IPS-NIHi11 (cell line): Measurements from ENCODE around the gene PSME1.
A peak's percentile ranks its signal among the peaks of the same experiment; 100 is the strongest.
"Not testable (repeated sequence)": the region's sequence is repeated elsewhere in the genome, so short reads cannot be mapped to it uniquely, and the experiment has no call there.

Experiments used
- DNase-seq: peaks from one replicate; pipeline ENCODE4 v3.0.0; 2012; ENCODE audit warnings: mixed read lengths, low spot score

PSME1 gene

DNA sequence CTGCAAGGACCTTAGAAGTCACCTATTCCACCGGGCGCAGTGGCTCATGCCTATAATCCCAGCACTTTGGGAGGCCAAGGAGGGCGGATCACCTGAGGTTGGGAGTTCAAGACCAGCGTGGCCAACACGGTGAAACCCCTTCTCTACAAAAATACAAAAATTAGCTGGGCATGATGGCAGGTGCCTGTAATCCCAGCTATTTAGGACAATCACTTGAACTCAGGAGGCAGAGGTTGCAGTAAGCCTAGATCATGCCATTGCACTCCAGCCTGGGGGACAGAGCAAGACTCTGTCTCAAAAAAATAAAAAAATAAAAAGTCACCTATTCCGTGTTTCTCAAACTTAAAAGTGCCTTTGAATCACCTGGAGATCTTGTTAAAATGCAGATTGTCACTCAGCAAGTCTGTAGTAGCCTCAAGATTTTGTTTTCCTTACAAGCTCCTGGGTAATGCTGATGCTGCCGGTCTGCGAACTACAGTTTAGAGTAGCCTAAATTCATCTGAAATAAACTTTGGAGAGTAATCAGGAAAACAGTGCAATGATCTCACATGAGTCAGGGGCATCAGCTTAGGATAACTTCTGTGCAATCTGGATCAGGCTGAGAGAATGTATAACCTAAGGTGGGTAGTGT, 30.3 kb upstream of the PSME1 start:
- not testable (repeated sequence) for DNase-seq

DNA sequence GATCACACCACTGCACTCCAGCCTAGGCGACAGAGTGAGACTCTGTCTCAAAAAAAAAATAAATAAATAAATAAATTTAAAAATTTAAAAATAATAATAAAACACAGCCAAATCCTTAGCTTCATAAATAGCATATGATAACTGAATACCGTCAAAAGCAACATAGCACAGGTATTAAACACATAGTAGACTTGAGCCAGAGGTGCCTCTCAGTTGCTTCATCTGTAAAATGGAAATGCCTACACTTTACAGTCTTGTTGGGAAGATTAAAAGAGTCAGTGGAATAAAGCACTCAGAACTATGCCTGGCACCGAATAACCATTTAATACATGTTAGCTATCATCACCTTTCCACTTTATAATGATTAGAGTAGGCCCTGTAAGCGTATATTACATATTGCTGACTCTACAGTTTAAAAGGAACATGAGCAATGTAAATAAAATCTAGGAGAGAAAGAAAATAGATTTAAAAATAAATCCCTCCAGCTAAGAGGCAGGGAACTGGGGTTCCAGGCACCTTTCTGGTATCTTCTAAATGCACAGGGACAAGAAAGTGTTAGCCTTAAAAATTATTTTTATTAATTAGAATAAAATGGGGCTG, 29.2 kb upstream of the PSME1 start:
- no peak for DNase-seq

DNA sequence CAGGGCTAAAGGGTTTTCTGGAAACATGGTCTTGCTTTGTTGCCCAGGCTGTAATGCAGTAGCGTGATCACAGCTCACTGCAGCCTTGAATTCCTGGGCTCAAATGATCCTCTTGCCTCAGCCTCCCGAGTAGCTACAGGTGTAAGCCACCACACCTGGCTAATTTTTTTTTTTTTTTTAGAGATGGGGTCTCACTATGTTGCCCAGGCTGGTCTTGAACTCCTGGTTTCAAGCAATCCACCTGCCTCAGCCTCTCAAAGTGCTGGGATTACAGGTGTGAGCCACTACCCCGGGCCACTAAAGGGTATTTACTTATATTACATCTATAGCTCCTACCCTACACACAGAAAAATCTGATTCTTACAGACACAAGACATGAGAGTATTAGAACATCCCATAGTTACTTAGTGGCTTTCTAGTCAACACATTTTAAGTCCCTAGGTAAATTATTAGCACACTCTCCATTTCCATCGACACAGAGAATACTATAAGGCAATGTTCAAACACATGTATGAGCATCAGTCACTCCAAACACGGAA, 27.6 kb upstream of the PSME1 start:
- no peak for DNase-seq

DNA sequence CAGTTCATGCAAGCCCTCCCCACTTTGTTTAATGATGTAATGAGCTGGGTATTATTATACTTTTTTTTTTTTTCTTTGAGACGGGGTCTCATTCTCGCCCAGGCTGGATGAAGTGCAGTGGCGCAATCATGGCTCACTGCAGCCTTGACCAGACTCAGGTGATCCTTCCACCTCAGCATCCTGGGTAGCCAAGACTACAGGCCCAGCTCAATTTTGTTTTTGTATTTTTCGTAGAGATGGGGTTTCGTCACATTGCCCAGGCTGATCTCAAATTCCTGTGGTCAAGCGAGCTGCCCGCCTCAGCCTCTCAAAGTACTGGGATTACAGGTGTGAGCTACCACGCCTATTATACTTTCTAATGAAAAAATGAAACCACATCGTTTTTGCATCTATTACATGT, 25.9 kb upstream of the PSME1 start:
- no peak for DNase-seq

DNA sequence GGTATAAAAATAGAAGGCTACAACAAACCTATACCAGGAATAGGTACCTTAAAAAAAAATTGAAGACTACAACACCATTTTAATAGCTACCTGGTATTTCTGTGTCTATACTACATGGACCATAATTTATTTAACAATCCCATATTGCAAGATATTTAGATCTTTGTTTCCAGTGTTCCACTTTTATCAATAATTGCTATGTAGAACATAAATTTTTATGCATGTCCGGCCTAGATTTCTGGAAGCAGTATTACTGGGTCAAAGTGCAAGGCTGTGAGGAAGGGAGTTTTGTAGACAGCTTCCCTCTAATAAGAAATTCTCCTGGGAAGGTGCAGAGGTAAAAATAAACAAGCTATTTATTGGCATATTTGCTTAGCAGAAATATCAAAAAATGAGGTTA, 25.5 kb upstream of the PSME1 start:
- DNase-seq, result no peak

DNA sequence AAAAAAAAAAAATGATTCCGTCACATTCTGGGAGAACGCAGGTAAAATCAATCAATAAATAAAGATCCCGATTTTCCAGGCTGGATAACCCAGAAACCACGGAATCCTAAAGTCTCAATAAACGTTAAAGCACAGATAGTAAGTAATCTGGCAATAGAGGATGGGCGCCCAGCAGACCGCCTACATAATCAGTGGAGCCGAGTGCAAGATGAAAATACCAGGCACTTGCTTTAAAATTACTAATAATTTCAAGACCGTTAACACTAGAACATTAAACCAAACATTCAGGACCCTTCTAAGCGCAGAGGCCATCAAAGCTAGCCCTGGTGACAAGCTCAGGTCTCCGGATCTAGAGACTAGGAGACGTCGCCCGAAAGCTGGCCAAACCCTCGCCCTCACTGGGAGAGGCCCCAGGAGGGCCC, 22.6 kb upstream of the PSME1 start:
- DNase-seq, result no peak

DNA sequence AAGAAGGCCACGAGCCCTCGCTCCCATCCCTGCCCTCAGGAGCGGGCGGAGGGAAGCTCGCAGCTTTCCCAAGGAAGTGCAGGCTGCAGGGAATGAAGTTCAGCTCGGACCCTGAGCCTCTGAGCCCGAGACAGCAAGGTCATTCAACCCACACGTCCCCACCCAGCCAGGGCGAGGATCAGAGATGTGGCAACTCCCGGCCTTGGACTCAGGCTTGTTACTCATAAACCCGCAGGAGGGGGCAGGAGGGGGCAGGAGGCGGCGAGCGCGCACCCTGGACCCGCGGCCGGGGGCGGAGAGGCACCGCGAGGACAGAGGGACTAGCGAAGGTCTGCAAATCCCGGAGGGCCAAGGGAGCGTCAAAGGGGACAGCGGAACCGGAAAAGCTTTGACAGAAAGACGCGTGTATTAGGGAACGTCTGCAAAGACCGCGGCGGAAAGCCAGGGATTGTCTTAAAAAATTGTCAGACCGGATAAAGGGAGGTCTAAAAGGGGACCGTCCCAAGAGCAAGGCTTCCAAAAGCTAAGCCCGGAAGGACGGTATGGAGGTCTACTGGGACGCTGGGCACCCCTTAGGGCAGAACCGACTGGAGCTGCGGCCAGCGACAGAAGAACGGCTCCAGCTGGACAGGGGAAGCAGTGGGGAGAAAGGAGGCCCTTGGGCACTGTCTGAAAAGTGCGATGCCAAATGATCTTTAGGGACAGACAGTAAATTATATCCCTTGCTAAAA, 22.0 kb upstream of the PSME1 start:
- DNase-seq, result peak; percentile 79

DNA sequence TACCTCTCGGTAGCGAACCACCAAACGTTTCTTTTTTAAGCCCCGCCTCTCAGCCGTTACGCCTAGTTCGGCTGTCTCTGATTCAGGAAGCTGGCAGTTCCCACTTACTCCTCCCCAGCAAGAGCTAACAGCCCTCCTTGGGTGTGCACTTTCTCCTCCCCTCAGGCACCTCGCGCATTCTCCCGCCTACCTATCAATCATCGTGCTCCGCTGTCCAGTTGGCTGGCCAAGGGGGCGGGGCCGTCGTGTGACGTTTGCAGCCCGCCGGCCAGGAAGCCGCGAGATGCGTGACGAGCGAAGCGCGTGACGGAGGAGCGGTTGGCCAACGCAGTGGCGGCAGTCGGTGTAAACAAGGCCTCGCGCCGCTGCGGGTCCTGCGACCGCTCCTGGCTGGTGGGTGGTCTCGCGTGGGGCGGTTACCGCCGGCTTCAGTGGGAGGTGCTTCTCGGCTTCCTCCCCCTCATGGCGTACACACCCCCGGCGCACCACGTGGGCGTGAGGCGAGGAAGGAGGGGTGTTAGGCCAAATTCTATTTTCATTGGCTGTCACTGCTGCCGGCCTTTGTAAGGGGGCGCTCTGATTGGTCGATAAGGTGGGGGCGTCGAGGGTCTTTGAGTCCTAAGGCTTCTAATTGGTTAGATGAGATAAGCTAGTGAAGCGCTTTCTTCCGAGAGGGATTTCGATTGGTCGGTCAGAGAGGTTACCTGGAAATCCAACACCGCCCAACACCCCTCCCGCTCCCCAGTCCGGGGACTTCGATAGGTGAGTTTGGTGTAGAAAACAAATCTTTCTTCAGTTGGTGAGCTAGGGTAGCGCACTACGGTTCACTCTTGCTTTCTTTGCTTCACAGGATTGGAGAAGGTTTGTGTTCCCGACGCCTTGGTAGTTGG, 21.2 kb upstream of the PSME1 start, which contains the start of the genes DCAF11 and NRL:
DCAF11 (plus strand) TSS at position 246 of the 890 bp plus-strand sequence. CDS start 818 bp downstream, outside the sequence.
NRL (minus strand) TSS at position 418 of the 890 bp plus-strand sequence. CDS start 32,101 bp downstream, outside the sequence.
- peak; percentile 97 for DNase-seq

DNA sequence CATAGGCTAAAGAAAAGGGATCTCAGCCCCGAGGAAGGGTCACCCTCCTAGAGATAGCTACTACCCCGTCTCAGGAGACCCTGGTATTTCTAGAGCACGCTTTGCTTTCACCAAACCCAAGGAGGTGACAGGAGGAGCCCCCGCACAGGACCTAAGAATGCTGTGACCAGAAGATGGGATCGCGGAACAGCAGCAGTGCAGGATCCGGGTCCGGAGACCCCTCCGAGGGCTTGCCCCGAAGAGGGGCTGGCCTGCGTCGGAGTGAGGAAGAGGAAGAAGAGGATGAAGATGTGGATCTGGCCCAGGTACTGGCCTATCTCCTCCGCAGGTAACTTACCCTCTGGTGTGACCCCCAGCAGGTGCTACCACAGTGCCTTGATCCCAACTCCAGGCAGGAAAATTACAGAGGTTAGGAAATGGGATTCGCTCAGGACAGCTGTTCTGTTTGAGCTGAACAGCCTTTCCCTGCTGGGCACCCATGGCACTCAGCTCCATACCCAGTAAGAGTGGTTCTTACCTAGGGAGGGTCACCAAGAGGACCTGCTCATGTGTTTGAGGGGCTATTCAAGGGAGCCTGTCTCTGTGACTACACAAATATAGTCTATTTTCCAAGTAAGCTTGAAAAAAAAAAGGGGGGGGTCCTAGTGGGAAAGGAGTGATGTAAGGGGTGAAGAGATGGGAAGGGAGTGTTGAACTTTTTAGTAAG, 20.4 kb upstream of the PSME1 start:
- DNase-seq, result no peak

DNA sequence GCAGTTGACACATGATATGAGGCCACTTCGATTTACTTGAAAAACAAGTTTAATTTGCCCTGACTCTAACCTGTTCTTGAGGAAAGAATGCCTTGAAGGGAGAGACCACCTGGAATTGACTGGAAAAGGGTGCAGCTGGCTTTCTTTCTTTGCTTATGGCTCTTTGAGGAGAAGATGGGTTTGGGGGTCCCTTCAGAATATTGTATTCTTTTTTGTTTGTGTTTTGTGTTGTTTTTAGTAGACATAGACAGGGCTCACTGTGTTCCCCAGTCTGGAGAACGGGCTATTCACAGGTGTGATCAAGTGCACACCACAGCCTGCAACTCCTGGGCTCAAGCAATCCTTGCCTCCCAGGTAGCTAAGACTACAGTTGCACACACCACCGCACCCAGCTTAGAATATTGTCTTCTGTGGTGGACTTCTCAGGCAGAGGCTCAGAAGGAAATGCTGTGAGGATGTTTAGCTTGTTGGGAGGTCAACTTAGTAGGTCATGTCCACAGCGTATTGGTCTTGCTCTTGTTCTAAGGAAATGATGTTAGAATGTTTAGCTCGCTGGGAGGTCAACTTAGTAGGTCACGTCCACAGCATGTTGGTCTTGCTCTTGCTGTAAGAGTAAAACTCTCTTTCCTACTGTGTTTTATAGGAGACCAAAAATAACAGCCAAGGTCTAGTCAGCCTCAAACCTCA, 19.7 kb upstream of the PSME1 start:
- DNase-seq, result no peak

DNA sequence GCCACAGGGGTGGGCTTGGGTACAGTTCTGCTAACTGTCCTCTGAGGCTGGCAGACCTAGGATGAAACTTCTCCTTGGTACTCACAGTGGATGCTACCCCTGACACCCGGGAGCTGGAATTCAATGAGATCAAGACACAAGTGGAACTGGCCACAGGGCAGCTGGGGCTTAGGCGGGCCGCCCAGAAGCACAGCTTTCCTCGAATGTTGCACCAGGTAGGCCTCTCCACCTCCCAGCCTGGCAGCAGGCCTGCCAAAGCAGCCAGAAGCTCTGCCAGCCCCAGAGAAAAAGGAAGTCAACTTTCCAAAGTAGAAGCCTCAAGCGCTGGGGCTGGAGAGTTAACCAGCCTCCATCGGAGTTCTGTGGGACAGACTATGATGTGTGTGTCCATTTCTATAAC, 18.8 kb upstream of the PSME1 start:
- DNase-seq, result no peak

DNA sequence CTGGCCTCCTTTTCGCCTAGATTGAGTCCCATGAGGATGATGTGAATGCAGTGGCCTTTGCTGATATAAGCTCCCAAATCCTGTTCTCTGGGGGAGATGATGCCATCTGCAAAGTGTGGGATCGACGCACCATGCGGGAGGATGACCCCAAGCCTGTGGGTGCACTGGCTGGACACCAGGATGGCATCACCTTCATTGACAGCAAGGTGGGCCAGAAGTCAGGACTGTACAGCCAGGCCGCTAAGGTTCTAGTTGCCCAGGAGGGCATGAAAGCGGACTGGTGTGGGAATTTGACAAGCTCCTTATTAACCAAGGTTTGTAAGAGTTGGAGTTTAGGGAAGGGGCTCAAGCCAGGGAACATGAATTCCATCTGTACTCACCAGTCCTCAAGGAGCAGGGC, 16.3 kb upstream of the PSME1 start:
- DNase-seq, result no peak

DNA sequence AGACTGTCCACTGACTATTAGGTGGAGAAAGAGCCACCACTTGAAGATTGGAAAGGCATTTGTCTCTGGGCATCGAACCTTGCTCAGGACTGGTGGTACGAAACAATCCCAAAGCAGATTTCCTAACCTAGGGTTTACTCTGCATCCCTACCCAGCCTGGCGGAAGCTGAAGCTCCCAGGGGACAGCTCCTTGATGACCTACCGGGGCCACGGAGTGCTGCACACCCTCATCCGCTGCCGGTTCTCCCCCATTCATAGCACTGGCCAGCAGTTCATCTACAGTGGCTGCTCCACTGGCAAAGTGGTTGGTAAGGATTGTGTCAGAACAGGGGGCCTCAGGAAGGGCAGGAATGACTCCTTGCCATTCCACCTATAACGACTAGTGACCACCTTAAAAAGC, 14.8 kb upstream of the PSME1 start:
- DNase-seq, result no peak

DNA sequence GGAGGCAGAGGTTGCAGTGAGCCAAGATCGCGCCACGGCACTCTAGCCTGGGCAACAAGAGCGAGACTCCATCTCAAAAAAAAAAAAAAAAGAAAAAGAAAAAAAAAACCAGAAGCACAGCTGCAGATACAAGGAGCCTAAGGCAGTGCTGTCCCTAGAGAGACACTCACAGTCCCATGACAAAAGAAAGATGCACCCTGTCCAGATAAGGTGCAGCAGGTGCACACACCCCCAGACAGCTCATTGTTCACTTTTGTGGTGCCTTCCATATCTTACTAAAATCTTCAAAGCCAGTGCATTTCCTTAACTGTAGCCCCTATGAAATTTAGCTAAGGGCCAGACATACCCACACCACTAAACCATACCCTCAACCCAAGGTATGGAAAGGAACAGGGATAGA, 13.6 kb upstream of the PSME1 start:
- DNase-seq, result no peak

DNA sequence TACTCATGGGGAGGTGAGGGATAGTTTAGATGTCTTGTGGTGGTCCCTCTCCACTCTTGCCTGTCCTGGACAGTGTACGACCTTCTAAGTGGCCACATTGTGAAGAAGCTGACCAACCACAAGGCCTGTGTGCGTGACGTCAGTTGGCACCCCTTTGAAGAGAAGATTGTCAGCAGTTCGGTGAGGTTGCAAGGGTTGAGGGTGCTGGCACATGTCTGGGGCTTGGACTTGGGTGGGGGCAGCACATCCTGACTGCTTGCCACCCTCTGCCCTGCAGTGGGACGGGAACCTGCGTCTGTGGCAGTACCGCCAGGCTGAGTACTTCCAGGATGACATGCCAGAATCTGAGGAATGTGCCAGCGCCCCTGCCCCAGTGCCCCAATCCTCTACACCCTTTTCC, 13.1 kb upstream of the PSME1 start:
- no peak for DNase-seq

DNA sequence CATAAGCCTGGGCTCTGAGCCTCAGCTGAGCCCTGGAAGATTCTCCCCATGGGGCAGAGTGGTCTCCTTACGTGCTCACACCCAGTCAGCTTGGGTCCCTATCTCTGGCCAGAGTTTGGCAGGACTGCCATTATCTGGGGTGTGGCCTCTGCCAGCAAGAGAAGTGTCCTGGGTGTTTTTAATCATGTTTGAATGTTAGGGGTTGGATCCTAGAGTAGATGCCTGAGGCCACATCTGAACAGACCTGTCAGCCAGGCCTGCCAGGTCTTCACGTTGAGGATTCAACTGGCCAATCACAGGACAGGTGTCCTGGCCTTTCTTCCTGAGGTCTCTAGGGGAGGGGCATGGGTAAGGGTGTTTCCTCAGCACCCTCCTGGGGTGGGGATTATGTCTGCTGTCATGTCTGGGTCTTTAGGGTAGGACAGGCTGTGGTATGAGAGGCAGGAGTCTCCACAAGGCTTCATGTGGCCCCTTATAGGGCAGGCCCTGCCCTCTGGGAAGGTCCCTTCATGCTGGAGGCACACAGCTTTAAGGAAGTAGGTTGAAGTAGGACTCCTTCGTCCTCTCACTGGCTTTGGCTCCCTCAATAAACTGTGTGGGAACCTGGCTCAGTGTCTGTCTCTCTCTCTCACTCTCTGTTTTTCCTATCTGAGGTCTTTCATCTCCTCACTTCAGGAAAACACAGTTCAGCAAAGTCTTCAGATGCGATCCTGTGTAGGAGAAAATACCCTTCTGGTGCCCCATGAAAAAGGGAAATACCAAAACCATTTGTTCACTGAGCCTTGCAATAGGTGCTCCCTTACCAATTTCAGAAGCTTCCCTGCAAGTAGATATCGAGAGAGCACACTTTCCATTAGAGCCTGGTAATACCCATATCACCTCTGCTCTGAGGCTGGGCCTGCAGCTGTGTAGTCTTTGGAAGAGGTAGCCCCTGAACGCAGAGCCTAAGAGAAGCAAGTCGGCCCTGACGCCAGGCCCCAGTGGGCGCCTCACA, 12.3 kb upstream of the PSME1 start:
- DNase-seq, result no peak

DNA sequence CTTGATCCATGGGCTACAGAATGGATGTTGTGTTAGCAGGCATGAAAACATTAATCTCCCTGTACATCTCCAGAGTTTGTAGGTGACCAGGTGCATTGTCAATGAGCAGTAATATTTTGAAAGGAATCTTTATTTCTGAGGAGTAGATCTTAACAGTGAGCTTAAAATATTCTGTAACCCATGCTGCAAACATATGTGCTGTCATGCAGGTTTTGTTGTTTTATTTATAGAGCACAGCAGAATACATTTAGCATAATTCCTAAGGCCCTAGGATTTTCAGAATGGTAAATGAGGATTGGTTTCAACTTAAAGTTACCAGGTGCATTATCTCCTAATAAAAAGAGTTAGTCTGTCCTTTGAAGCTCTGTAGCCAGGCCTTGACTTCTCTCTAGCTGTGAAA, 9.1 kb upstream of the PSME1 start:
- DNase-seq, result no peak

DNA sequence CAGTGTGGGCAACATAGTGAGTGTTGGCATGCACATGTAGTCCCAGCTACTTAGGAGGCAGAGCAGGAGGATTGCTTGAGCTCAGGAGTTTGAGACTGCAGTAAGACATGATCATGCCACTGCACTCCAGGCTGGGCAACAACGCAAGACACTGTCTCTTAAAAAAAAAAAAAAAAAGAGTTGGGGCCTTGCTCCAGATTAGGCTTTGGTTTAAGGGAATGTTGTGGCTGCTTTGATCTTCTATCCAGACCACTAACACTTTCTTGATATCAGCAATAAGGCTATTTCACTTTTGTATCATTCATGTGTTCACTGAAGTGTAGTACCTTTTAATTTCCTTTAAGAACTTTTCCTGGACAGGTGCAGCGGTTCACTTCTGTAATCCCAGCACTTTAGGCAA, 8.3 kb upstream of the PSME1 start:
- DNase-seq, result no peak

DNA sequence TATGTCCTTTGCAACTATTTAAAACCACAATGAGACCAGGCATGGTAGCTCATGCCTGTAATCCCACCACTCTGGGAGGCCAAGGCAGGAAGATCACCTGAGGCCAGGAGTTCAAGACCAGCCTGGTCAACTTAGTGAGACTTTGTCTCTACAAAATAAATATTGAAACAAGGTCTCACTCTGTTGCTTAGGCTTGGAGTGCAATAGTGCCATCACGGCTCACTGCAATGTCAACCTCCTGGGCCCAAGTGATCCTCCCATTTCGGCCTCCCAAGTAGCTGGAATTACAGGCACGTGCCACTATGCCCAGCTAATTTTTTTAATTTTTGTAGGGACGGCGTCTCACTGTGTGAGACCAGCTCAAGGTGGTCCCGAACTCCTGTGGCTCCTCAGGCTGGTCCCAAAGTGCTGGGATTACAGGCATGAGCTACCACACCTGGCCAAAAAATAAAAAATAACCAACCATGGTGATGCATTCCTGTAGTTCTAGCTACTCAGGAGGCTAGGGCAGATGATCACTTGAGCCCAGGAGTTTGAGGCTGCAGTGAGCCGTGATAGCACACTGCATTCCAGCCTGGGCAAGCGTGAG, 6.5 kb upstream of the PSME1 start:
- no peak for DNase-seq
